Measurements from ENCODE around the gene TRPV5.
"Not testable (repeated sequence)": the region's sequence is repeated elsewhere in the genome, so short reads cannot be mapped to it uniquely, and the experiment has no call there.

Gene TRPV5

GRCh38 chr7:142933624-142934023 is at the start of gene TRPV5:
TRPV5 (minus strand) TSS chr7:142933746; CDS start chr7:142933459, 287 bp downstream.
- no peak for DNase-seq

DNA sequence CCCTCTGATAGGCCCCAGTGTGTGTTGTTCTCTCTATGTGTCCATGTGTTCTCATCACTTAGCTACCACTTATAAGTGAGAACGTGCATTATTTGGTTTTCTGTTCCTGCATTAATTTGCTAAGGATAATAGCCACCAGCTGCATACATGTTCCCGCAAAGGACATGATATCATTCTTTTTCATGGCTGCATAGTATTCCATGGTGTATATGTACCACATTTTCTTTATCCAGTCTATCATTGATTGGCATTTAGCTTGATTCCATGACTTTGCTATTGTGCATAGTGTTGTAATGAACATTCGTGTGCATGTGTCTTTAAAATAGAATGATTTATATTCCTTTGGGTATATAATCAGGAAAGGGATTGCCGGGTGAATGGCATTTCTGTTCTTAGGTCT is 44.9 kb upstream of the TRPV5 start:
- not testable (repeated sequence) for DNase-seq

- no peak for DNase-seq
Measured at GRCh38 chr7:142974626-142975025, 41.1 kb upstream of the TRPV5 start.

DNA sequence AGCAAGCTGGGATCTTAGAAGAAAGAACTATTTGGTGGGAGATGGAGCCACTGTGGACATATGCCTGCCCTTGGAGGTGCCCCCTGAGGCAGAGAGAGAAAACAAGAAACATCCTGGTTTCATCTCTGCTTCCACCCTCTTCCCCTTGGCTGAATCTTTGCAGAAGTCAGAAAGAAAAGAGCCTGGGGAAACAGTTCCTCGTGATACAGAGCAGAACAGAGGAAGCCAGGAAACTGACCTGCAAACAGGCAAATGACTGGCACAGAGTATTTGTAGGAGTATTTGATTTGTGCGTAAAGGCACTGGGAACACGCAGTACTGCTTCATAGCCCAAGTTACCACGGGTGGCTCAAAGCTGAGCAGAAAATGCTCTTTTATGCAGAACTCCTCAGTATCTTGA is 35.6 kb upstream of the TRPV5 start:
- DNase-seq = no peak

GRCh38 chr7:142968229-142968628 is 34.7 kb upstream of the TRPV5 start:
- no peak for DNase-seq

DNA sequence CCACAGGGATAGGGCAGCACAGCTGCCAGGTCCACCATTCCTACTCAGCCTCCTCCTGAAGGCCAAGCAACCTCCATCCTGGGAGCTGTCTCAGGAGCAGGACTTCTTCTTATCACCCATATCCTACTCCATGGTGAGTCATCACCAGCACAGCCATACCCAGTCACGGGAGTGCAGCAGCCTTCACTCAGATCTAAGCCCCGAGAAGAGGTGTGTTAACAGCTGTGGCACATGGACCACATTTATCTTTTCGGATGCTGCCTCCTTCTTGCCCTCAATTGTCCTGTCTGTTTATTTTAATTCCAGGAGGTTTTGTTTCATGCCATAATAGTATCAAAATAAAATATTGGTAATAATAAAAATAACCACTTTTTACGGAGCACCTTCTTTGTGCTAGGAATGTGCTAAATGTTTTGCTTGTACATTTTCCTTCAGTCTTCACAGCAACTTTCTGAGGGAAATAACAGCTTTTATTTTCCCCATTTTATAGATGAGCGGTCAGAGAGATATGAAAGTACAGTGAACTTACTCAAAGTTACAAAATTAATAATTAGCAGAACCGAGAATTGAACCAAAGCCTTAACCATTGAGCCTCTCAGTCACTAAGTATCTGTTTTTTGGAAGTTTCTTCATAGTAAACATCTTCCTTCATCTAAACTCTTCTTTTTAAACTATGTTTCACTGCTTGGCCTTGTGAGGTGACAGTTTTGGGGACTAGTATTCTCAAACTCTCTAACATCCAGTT is 31.1 kb upstream of the TRPV5 start:
- no peak for DNase-seq

DNA sequence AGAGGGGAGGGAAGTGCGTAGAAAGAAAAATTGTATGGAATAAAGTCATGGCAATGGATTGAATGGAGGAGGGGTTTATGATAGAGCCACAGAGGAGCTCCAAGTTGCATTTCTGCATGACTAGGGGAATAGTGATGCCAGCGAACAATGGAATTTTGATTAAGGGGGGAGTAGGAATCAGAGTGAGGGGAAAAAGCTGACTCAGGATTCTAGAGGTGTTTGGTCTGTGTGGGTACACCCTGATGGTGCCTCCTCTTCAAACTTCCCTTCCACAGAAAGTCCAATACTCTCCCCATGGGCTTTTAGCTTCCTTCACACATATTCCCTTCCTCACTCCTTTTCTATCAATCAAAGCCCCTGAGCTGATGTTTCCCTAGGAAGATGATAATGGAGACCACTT is 30.4 kb upstream of the TRPV5 start:
- no peak for DNase-seq

GRCh38 chr7:142962991-142963390 is 29.4 kb upstream of the TRPV5 start:
- no peak for DNase-seq

DNA sequence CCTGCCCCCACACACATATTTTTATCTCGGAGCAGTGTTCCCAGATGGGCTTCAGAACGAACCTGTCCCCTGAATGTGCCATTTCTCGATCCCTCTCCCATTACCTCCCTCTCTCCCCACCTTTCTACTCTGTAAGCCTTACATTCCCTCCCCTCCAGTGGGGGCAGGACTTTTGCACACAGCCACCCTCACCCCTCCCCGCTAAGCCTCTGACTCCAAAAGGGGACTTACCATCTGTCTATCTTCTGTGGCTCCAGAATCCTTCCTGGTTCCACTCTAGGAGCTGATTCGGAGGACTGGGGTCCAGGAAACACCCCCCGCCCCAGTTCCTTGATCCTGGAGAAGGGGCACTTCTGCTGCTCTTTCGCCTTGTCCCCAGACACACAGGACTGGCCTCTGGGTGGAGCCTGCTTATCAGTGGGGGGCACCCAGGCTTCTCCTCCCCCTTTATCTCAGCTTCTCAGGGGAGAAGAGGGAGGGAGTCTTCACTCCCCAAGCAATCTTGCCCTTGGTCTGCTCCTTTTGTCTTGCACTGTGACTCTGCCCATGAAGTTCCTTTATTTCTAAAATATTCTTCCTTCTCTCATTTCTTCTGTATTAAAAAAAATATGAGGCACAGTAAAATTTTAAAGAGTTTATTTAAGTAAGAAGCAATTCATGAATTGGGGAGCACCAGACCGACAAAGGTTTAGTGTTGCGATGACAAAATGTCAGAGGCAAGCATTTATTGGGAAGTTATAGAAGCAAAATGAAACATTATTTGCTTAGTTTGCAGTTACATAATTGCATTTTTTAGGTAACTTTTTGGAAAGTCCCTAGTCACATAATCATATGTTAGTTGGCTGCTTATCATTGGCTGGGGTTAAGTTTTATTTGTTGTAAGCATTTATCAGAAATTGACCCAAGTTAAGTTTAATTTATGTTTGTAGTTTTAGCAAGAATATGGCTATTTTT is 28.7 kb upstream of the TRPV5 start, which contains the start of gene KEL:
Gene KEL, minus strand, starts transcription at position 391 of the 954 bp plus-strand sequence. Its CDS starts 157 bp downstream, at position 234.
- DNase-seq = no peak

- DNase-seq = no peak
Measured at GRCh38 chr7:142961595-142961972, 28.0 kb upstream of the TRPV5 start.

GRCh38 chr7:142960955-142961512 is 27.5 kb upstream of the TRPV5 start:
- no peak for DNase-seq

DNA sequence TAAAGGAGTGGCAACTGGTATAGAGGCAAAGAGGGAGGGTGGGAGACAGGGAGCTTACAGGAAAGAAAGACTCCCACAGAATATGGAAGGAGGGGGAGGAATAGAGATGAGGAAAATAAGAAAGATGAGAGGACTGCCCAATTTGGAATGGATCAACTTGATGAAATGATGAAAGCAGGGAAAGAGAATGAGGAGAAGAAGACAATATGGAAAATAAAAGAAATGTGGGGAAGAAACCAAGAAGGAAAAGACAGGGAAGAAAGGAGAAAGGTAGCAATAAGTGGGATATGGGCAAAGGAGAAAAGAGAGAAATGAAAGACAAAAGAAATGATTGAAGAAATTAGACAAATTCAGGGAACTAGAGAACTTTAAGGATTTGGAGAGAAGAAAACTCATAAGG is 25.7 kb upstream of the TRPV5 start:
- no peak for DNase-seq

- DNase-seq = no peak
Measured at GRCh38 chr7:142957723-142958122, 24.2 kb upstream of the TRPV5 start.

DNA sequence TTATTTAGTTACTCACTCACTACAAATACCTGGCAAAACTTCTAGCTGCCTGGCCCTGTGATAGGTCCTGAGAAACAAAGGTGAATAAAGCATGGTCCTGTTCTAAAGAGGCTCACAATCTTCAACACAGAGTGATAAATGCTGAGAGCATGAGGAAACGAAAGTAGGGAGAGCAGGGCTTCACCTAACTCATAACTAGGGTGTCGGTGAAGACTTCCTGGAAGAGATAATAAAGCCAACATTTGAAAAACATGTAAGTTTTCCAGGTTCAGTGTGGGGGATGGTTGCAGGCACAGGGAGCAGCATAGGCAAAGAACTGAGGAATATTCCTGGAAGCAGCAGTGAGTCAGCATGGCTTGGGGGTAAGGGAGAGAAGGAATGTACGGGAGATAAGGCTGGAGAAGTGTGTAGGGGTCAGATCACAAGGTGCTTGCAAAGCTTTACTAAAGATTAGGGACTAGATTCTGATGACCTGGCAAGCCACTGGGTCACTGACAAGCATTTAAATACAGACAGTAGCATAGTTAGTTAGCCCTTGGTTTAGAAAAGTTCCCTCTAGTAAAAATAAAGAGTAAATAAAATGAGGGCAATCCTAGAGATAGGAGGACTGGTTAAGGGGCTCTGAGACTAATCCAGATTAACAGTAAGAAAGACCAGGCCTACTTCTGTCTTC is 23.5 kb upstream of the TRPV5 start:
- DNase-seq = no peak

DNA sequence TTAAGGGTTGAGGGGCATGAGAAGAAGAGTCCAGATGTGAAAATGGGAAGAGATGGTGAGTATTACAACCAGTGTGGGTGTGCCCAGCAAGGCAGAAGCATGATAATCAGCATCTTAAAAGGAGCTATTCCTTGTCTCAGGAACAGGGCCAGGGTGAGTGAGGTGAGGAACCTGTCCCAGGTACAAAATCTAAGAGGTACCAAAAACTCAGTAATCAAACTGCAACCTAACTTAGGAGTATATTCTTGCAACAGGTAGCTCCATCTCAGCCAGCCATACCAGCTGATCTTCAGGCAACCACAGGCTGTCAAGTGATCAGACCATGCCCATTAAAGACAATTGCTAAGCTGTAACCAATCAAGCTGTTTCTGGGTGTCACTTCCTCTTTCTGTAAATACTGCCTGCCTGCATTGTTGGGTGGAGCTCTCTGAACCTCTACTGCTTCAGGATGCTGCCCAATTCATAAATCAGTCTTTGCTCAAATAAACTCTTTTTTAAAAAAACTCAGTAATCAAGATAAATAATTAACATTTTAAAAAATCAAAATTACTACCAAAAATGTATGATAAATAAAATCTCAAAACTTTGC is 21.2 kb upstream of the TRPV5 start:
- DNase-seq = no peak

GRCh38 chr7:142950235-142950634 is 16.7 kb upstream of the TRPV5 start:
- DNase-seq = no peak

- no peak for DNase-seq
Measured at GRCh38 chr7:142948603-142949002, 15.1 kb upstream of the TRPV5 start.

DNA sequence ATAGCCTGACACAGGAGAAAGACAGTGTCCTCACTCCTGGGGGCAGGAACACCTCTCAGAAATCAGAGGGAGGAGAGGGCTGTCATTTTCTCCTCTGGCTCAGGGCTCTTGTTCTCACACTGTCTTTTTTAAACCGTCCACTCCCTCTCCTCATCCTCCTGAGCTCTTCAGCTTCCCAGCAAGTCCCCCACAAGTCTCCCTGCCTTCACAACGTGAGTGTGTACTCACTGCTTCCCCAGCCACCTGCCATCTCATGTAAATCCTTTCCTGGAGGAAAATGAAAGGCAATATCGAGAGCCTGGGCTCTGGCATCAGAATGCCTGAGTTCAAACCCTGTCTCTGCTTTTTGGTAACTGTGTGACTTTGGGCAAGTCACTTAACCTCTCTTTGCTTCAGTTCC is 11.5 kb upstream of the TRPV5 start:
- no peak for DNase-seq

DNA sequence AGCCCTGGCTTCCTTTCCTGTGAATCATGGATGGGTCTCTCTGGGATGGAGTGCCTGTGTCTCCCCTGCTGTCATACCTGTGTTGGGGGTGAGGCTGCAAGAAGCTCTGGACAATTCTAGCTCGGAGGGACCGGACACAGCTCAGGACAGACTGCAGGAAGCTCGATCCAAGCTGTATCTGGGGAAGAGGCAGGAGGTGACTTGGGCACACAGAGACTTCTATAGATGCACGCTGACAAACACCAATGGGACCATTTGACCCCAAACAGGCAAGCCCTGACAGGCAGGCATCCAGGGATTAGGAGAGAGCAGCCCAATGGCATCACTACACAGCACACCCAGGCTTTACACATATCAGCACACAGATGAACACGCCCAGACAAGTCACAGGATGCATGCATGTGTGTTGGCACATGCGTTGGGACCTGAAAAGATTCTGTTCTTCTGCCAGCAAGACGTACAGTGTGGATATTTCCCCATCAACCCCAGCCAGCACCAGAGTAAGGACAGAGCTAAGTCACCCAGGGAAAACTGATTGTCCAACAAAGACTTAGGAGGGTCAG is 10.2 kb upstream of the TRPV5 start:
- no peak for DNase-seq

GRCh38 chr7:142942746-142943145 is 9.2 kb upstream of the TRPV5 start:
- DNase-seq = no peak

DNA sequence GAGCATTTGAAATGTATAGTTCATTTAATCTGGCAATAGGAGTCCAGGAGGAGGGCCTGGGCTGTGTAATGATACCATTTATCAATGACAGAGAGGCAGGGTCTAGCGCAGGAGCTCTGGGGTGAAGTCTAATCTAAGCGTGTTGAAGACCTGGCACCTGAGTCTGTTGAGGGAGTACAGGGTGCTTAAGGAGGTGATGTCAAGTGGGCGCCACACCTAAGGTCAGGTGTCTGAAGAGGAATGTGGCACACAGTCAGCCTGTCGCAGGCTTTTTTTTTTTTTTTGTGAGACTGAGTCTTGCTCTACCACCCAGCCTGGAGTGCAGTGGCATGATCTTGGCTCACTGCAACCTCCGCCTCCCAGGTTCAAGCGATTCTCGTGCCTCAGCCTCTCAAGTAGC is 8.0 kb upstream of the TRPV5 start:
- DNase-seq = no peak

DNA sequence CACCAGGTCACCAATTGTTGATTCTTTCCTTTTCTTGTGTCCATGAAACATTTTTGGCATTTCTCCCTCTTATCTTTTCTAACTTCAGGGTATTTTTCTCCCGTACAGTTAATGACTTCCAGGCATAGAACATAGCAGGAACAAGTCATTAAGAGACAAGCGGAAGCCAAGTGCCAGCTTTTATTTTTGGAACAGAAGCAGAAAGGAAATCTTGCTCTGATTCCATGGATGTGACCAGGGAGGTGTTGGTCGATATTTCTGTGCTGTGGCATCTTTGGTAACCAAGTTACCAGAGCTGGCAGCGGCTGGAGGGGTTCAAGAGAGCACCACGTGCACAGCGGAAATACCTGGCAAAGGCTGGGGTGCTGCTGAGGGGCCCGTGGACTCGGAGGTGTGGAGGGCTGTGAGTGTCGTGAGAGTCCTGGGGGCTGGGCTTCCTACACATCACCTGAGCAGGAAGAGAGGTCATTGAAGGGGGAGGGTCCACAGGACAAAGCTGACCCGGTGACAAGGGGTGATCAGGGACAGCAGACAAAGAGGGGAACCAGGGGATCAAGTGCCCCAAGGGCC is 7.5 kb upstream of the TRPV5 start:
- no peak for DNase-seq

Measured in left hindlimb (tissue), 1 donor.